Activated CD8-positive, alpha-beta T cell treated with anti-CD3 and anti-CD28 coated beads for 36 hours (primary cell): ENCODE data around the gene CDC14C. TPM values are rescaled to one million over a fixed set of nuclear protein-coding genes. Genes with fewer than 3 reads are reported as not detected.

Experiments
- ATAC-seq: fragments of 200-7000 bp; cut with Tn5 transposase; one replicate; pipeline ENCODE4 v1.10.0; 2021; ENCODE audit warnings: mild to moderate bottlenecking, moderate library complexity
- CTCF ChIA-PET: fragments of 350-600 bp; sonication (Branson Sonifier 250); formaldehyde crosslinking; loops from one replicate; lab custom pipeline; 2021; ENCODE audit warnings: antibody characterized with exemption; lab: Charles Lee
- POLR2A ChIA-PET: fragments of 350-600 bp; sonication (Branson Sonifier 250); formaldehyde crosslinking; loops from one replicate; lab custom pipeline; 2021; ENCODE audit warnings: antibody characterized with exemption; lab: Charles Lee
- DNase-seq: peaks from one replicate; pipeline ENCODE4 v3.0.0-alpha.2; 2020
- H3K27ac Mint-ChIP-seq: one replicate; pipeline ENCODE4 v1.8.0; 2021; ENCODE audit warnings: mild to moderate bottlenecking, mixed read lengths
- H3K27me3 Mint-ChIP-seq: one replicate; pipeline ENCODE4 v1.8.0; 2021; ENCODE audit warnings: mixed read lengths
- H3K36me3 Mint-ChIP-seq: one replicate; pipeline ENCODE4 v1.8.0; 2021; ENCODE audit warnings: low read depth, mixed read lengths
- H3K4me1 Mint-ChIP-seq: one replicate; pipeline ENCODE4 v1.8.0; 2021; ENCODE audit warnings: low read depth, mixed read lengths
- H3K4me3 Mint-ChIP-seq: one replicate; pipeline ENCODE4 v1.8.0; 2021; ENCODE audit warnings: mild to moderate bottlenecking, moderate library complexity, mixed read lengths
- H3K9me3 Mint-ChIP-seq: one replicate; pipeline ENCODE4 v1.8.0; 2021; ENCODE audit warnings: mixed read lengths
- intact Hi-C: fragments of 100-400 bp; cut with micrococcal nuclease; formaldehyde crosslinking; loops from one replicate; pipeline ENCODE4 v1.10.0; 2022
- total RNA-seq, 2 experiments: library from RNA; stranded (reverse); gene quantifications; one replicate each; pipeline ENCODE4 v1.2.3, GENCODE V29; 2021
- TF ChIP-seq, protein P1 (sequence below): fragments of 200-600 bp; IDR thresholded peaks from one replicate; pipeline ENCODE4 v1.8.0; 2022; ENCODE audit warnings: antibody characterized with exemption, mild to moderate bottlenecking

Gene CDC14C
- total RNA-seq, 2 experiments from 2014 or later = not detected

DNA sequence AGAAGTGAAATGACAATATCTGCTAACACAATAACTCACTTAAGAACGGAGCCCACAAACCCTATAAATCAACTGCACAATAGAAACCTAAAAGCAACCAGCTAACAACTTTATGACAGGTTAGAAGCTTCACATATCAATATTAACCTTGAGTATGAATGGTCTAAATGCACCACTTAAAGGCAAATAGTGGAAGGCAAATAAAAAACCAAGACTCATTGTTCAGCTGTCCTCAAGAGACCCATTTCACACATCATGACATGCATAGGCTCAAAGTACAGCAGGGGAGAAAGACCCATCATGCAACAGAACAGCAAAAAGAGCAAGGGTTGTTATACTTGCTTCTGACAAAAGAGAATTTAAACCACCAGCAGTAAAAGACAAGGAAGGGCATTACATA is 46.8 kb downstream of the CDC14C start:
- TF ChIP-seq, protein P1, sequence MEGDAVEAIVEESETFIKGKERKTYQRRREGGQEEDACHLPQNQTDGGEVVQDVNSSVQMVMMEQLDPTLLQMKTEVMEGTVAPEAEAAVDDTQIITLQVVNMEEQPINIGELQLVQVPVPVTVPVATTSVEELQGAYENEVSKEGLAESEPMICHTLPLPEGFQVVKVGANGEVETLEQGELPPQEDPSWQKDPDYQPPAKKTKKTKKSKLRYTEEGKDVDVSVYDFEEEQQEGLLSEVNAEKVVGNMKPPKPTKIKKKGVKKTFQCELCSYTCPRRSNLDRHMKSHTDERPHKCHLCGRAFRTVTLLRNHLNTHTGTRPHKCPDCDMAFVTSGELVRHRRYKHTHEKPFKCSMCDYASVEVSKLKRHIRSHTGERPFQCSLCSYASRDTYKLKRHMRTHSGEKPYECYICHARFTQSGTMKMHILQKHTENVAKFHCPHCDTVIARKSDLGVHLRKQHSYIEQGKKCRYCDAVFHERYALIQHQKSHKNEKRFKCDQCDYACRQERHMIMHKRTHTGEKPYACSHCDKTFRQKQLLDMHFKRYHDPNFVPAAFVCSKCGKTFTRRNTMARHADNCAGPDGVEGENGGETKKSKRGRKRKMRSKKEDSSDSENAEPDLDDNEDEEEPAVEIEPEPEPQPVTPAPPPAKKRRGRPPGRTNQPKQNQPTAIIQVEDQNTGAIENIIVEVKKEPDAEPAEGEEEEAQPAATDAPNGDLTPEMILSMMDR = no peak

DNA sequence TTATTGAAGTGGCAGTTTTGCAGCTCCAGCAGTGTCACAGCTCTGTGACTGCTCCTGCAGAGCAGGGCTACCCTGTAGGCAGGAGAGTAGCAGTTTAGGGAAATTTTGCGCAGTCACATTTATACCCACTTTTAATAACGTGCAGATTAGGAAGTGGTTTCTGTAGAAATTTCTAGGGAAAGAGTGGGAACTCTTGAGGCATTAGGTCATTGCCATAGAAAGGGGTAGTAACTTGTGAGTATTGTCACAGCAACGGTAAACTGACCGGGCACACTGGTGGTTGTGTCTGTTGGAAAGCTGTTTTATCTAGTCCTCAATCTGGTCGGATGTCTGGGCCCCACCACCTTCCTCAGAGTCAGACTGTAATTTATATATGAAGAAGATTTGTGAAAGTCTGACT is 51.9 kb downstream of the CDC14C start:
- Mint-ChIP-seq H3K9me3 (peaks cover 9% of the 10 kb centered on the region), H3K27me3 (no peaks in the 10 kb centered on the region)
- no peak for ATAC-seq

More for the DNA sequence above, 46.8 kb downstream of the CDC14C start:
- peaks cover 7% of the 10 kb centered on the region for H3K9me3 Mint-ChIP-seq
- H3K27ac Mint-ChIP-seq = no peak overlapping the region
- ChIA-PET CTCF (no interaction called here), POLR2A (interaction anchor here (0.6 kb wide), 1 partner anchor 248 kb away, joined by 3 read pairs; no protein-coding TSS in a partner anchor)
- H3K4me1 Mint-ChIP-seq = no peaks in the 10 kb centered on the region
- ATAC-seq = no peak
- no peak overlapping the region for H3K4me3 Mint-ChIP-seq
- intact Hi-C loops = no loop called here
- H3K27me3 Mint-ChIP-seq = no peaks in the 10 kb centered on the region
- H3K36me3 Mint-ChIP-seq = no peaks in the 10 kb centered on the region
- DNase-seq = no peak

DNA sequence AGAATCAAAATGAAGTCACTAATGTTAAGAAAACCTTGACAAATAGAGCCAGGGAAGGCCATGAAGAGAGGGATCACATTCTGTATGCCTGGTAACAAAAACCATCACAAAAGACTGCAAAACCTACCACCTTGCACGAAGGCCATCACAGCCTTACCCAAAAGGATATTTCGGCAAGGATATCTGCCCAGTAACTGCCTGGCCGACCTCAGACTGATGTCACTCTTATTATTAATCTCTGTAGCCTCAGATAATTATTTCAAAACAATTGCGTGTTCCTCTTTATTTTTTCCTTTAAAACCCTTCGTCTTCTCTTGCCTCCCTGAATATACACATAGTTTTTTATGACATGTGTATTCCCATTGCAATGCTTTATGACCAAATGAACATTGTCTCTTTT is 52.5 kb downstream of the CDC14C start:
- no peaks in the 10 kb centered on the region for H3K4me1 Mint-ChIP-seq
- CTCF ChIA-PET = no interaction called here
- TF ChIP-seq, protein P1 = no peak
- POLR2A ChIA-PET = no interaction called here
- H3K36me3 Mint-ChIP-seq = no peaks in the 10 kb centered on the region
- ATAC-seq = no peak
- H3K27ac Mint-ChIP-seq = no peak overlapping the region
- H3K4me3 Mint-ChIP-seq = no peak overlapping the region
- H3K9me3 Mint-ChIP-seq = peaks cover 9% of the 10 kb centered on the region
- no peak for DNase-seq
- no peaks in the 10 kb centered on the region for H3K27me3 Mint-ChIP-seq
- intact Hi-C loops = no loop called here

More for the DNA sequence above, 51.9 kb downstream of the CDC14C start:
- TF ChIP-seq, protein P1 = no peak
- Mint-ChIP-seq H3K36me3 (no peaks in the 10 kb centered on the region), H3K4me3 (no peak overlapping the region), H3K4me1 (no peaks in the 10 kb centered on the region), H3K27ac (no peak overlapping the region)
- ChIA-PET POLR2A (no interaction called here), CTCF (no interaction called here)
- intact Hi-C loops = no loop called here
- no peak for DNase-seq
